HG03565 (cell line): ENCODE data around the gene PRKCD.

Experiments used
- ATAC-seq: cut with Tn5 transposase; IDR thresholded peaks from one replicate; pipeline ENCODE4 v1.9.1; 2021; ENCODE audit warnings: mild to moderate bottlenecking, moderate library complexity; ENCODE audit not compliant: unreplicated experiment

PRKCD gene

GRCh38 chr3:53230789-53231188, 69.8 kb downstream of the PRKCD start:
- no peak for ATAC-seq

GRCh38 chr3:53231532-53232511, 70.8 kb downstream of the PRKCD start:
- no peak for ATAC-seq

GRCh38 chr3:53232641-53233377, 71.8 kb downstream of the PRKCD start:
- ATAC-seq: no peak

- ATAC-seq: no peak
These were observed 73.3 kb downstream of the PRKCD start for GRCh38 chr3:53234130-53234840.

GRCh38 chr3:53234841-53235232, 73.8 kb downstream of the PRKCD start:
- no peak for ATAC-seq

- no peak for ATAC-seq
These were observed 74.5 kb downstream of the PRKCD start for GRCh38 chr3:53235545-53235944.

- no peak for ATAC-seq
These were observed 75.3 kb downstream of the PRKCD start for GRCh38 chr3:53236112-53236841.

- ATAC-seq: no peak
These were observed 77.2 kb downstream of the PRKCD start for GRCh38 chr3:53238051-53238850.

GRCh38 chr3:53238886-53239285, 77.9 kb downstream of the PRKCD start:
- ATAC-seq: no peak

GRCh38 chr3:53239800-53240199, 78.8 kb downstream of the PRKCD start:
- ATAC-seq: no peak

- no peak for ATAC-seq
These were observed 80.3 kb downstream of the PRKCD start for GRCh38 chr3:53240989-53241972.

- ATAC-seq: no peak
These were observed 81.1 kb downstream of the PRKCD start for GRCh38 chr3:53242155-53242554.
